NCI-H524 treated with DMSO at 0.1 percent for 48 hours (cell line): Measurements from ENCODE around the gene FRMPD4.
A peak's percentile ranks its signal among the peaks of the same experiment; 100 is the strongest.

Experiments used
- DNase-seq: peaks from one replicate; lab custom pipeline; 2025; lab: John Stamatoyannopoulos, UW

The FRMPD4 gene

DNA sequence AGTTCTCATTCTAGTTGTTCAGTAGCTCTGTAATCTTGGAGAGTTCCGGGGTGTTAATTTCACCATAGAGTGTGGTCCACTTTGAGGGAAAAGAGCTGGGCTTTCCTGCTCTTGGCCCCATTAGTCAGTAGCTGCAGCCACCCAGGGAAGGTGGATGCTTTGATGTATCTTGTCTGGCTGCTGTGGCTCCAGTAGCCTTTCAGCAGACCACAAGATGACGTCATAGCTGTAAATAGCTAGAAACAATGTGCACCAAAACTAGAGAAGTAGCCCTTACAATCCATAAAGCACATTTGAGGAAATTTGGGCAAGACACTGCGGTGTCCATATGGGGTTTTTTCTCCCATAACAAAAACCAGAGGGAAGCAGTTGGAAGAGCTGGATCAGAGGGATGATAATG, 620.0 kb downstream of the FRMPD4 start:
- no peak for DNase-seq

DNA sequence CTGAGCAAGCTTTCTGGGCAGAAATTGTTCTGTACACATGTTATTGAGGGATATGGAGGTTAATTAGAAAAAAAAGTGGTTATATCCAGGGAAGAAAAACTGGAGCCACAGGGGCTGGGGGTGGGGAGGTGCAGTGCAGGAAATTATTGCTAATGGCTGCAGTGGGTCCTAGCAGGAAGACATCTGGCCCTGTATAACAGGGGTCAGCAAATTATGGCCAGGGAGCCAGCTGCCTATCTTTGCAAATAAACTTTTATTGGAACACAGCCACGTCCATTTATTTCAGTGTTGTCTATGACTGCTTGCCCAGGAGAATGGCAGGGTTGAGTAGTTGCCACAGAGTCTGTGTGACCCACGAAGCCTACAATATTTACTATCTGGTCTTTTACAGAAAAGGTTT, 629.6 kb downstream of the FRMPD4 start:
- DNase-seq = no peak

DNA sequence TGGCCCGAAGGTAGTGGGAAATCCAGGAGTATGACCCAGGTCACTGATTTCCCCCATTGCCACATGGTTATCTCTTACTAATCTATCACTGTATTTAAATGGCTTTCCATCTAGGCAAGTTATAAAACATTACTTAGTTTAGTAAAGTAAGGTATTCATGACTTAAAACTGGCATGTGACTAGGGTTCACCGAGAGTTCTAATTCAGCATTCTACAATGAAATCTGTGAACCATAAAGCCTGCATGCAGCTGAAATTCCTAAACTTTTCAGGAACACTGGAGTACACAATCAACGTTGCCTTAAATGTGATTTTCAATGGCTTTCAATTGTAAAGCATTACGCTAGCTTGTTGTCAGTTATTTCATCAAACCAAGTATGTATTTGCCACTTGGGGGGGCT, 630.2 kb downstream of the FRMPD4 start:
- no peak for DNase-seq

DNA sequence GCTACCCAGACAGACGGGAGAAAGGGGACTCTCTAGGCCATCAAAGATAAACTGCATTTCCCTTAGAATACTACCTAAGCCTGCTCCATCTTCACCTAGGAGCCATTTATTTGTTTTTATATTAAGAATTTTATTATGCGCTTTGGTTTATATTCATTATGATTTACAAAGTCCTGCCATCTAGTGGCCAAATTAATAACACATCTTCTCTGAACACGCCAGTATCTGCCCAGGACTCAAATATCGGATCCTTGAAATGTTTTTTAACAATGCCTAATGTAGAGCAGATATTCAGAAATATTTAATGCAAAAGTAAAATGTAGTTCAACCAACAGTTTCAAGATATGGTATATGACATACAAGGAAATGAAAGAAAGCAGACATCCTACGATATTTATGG, 632.2 kb downstream of the FRMPD4 start:
- peak; percentile 14 for DNase-seq

DNA sequence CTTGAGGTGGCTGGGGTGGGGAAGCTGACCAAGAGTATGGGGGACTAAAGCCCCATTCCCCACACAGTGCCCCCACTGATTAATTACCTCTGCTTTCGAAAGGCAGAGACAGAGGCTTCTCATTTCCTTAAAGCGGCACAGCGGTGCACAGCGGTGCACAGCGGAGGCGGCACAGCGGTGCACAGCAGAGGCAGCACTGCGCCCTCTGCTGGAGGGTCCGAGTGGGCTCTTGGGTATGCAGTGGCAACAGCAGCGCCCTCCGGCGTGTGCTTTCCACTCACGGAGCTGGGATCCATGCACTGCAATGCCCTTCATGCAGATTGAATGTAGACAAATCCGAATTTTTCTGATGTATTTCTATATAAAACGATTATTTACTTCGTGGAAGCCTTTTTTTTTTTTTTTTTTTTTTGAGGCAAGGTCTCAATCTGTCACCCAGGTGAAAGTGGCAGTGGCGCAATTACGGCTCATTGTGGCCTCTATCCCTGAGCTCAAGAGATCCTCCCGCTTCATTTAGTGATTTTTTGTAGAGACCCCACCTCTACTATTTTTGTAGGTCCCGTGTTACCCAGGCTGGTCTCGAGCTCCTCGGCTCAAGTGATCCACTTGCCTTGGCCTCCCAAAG, 633.3 kb downstream of the FRMPD4 start:
- DNase-seq = no peak
